Heart left ventricle (tissue), 13 donors: ENCODE results near the gene IBTK.

Experiments
- CTCF ChIP-seq, 12 donors: fragments of 200-600 bp; sonication (generic) in 4 of 12; IDR thresholded peaks; one replicate each; pipeline versions ENCODE4 v1.5.0 to v1.8.0; 2018 to 2022; ENCODE audit warnings: antibody characterized with exemption in 12 of 12, mild to moderate bottlenecking in 5 of 12
- POLR2A ChIP-seq, 2 donors: fragments of 450-650 bp; IDR thresholded peaks; one replicate each; pipeline ENCODE4 v1.6.1; 2017; ENCODE audit warnings: antibody characterized with exemption in 2 of 2, mild to moderate bottlenecking in 2 of 2, moderate library complexity in 2 of 2
- donor health status: ischemic (EF 13 %, LVEDD 7.1; RV severe dilation, severe dysfunction).
- donor health status: DM: no; HTN: yes; CAD: no.
- donor health status: DM: no; HTN: no; CAD: no.
- donor health status: ischemic (EF 25% LVEDD 6.9; RV normal size, moderate dysfunction).
- donor health status: ischemic (EF 25% LVEDD 5.7; RV mildly dilated, moderate dysfunction).
- donor health status: ischemic (EF 35%, LVEDD 5.7; RV mildly dilated, moderate dysfunction).
- donor health status: nonischemic (EF 11% LVEDD 7.7; RV severe dilation, severe dysfunction).
- donor health status: DM: yes; HTN: yes; CAD: no.
- donor health status: PGD.
- donor health status: ischemic (EF 29% LVEDD 5.4; RV normal size, mild dysfunction).
- donor health status: nonischemic (EF 23%, LVEDD 6.1; RV moderate dilation, normal function).

- TF ChIP-seq POLR2A (IDR thresholded peaks at IDR 0.05) (no peak), CTCF (IDR thresholded peaks at IDR 0.05) (peak in 1 of 12 donors; percentile 2)
Measured at GRCh38 chr6:82246802-82247504, 591 bp downstream of the IBTK start.
